GM21390 (cell line): ENCODE results near the gene TFG.

Experiments
- ATAC-seq: cut with Tn5 transposase; IDR thresholded peaks from one replicate; pipeline ENCODE4 v1.9.1; 2021; ENCODE audit not compliant: unreplicated experiment

TFG gene

GRCh38 chr3:100783619-100784018, 74.3 kb downstream of the TFG start:
- no peak for ATAC-seq

- ATAC-seq = no peak
Observed at GRCh38 chr3:100789579-100789978, 80.3 kb downstream of the TFG start.

- ATAC-seq = no peak
Observed at GRCh38 chr3:100796556-100796955, 87.3 kb downstream of the TFG start.

GRCh38 chr3:100798012-100798411, 88.7 kb downstream of the TFG start:
- ATAC-seq = no peak
